DMS 273 (cell line): ENCODE measurements around the gene ABHD1.

ENCODE experiments used
- DNase-seq: peaks from one replicate; lab custom pipeline; 2025; ENCODE audit not compliant: unreplicated experiment; lab: John Stamatoyannopoulos, UW

Gene ABHD1

GRCh38 chr2:27134781-27135477 lies 11.3 kb downstream of the ABHD1 start:
- no peak for DNase-seq

DNA sequence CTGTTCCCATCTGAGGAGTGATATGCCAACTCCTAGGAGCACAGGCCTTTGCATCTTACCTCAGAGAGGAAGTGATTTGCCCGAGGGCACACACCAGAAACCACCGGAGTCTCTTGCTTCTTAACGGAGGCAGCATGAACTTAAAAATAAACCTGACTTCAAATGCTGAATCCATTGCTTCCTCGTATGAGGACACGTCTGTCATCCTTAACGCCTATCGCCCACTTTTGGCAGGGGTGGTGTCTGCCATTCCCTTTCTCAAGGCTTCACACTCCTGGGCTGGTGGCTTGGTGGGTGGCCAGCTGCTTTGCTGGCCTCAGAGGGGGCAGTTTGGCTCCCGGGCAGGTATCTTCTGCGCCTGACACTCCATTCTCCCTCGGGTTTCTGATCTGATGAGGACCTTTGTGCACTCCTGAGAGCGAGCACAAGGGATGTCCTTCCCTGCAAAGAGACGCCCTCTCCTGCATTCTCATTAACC lies 11.9 kb downstream of the ABHD1 start:
- no peak for DNase-seq

- DNase-seq = no peak
Observed at GRCh38 chr2:27136751-27137150, 13.1 kb downstream of the ABHD1 start.

- no peak for DNase-seq
Observed at GRCh38 chr2:27137322-27137935, 13.8 kb downstream of the ABHD1 start.

DNA sequence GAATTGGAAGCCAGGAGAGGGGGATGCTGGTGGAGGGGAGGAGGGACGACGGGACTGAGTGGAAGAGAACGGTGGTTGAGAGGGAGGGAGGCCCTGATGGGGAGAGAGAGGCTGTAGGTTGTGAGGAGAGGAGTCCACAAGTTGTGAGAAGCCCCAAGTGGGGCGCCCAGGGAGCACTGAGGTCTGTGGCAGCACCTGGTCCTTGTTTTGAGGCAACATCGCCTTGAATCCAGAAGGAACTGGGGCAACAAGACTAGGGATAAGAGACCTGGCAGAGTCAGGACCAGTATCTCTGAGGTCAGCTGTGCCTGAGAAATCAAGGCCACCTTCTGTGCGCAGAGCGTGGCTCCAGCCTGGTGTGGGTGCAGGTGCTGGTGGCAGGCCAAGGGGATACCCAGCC lies 14.5 kb downstream of the ABHD1 start:
- no peak for DNase-seq

GRCh38 chr2:27139310-27139709 lies 15.7 kb downstream of the ABHD1 start, which contains the start of gene PRR30:
Gene PRR30 (minus strand): TSS chr2:27139410. CDS start chr2:27138329, 1,081 bp downstream.
- no peak for DNase-seq

- no peak for DNase-seq
Observed at GRCh38 chr2:27143285-27143684, 19.7 kb downstream of the ABHD1 start.

- DNase-seq = no peak
Observed at GRCh38 chr2:27145682-27146081, 22.1 kb downstream of the ABHD1 start.

DNA sequence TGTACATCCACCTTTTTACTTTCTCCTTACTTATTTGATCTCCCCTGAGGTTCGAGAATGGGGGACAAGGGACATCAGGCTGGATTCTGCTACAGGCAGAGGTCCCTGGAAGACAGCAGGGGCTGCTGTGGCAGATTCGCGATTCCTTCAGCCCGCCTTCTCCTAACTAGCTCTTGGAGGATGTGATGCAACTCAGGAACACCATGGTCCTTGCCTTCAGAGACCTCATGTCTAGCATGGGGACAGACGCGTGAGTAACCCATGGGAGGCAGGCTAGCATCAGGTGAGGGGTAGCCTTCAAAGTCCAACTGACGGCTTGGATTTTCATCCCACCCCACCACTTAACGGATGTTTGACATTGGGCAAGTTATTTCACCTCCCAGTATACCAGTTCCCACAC lies 24.3 kb downstream of the ABHD1 start:
- no peak for DNase-seq

DNA sequence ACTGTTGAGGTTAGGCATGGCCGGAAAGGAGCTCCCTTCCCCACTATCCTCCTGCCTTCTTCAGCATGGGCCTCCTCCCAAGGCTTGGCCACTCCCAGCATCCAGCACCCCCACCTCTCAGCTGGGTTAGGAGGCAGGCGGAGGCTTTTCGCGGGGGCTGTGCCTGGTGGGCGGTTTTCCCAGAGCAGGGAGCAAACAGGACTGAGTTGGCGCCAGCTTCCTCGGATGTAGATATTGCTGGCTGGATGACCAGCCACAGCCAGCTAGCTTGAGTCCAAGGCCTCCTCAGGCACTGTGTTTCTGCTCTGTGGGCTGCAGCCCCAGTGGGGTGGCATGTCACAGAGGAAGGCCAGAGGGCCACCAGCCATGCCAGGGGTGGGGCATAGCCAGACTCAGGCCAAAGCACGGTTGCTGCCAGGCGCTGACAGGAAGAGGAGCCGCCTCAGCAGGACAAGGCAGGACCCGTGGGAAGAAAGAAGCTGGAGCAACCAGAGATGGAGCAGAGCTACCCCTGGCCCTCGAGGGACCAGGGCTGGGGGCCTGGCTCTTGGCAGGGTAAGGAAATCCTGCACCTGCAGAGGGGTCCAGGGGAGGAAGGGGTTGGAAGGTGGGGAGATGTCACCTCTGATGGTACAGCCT lies 25.3 kb downstream of the ABHD1 start, which contains the start of gene TCF23:
TCF23 (plus strand) TSS at position 204 of the 639 bp plus-strand sequence; CDS start at position 334, 130 bp downstream.
- no peak for DNase-seq

GRCh38 chr2:27149570-27150405 lies 26.2 kb downstream of the ABHD1 start:
- no peak for DNase-seq

DNA sequence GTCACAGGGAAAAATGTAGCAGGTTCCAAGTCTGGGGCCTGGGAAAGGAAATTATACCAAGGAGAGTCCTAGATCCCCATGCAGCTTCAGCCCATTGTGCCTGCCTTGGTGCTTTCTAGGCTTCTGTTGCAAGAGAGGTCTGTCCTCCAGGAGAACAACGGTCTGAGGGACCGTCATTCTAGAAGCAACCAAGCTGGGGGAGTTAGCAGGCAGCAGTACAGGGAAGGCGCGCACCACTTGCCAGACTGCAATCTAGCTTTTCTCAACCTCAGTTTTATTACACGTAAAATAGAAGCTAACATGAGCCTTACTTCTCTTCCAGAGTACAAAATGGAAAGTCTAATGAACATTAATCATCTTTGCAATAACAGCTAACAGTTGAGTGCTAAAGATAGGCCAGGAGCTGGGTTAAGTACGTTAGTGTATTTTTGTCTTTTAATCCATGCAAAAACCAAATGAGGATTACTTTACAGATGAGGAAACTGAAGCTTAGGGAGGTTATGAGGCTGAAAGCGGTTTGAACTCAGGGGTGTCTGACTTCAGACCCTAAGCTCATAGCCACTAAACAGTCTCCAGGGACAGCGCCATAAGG lies 27.1 kb downstream of the ABHD1 start:
- no peak for DNase-seq

GRCh38 chr2:27152102-27152795 lies 28.6 kb downstream of the ABHD1 start:
- no peak for DNase-seq

GRCh38 chr2:27152796-27153464 lies 29.3 kb downstream of the ABHD1 start:
- no peak for DNase-seq

DNA sequence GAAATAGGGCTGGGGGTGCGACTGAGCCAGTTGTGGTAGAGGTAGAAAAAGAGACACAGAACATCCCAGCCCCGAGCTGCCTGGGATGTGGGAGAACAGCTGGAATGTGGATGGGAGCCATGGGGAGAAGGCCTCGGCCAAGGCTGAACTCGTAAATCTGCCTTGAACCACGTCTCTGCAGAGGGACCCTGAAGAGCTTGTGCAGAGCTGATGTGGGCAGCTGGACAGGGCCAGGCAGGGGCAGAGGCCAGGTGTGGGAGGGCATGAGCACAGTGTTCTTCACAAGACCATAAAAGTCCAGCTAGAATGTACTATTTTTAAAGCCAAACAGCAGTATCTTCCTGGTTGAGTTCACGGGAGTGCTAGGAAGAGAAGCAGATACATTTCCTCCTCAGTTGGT lies 30.9 kb downstream of the ABHD1 start:
- DNase-seq = no peak

DNA sequence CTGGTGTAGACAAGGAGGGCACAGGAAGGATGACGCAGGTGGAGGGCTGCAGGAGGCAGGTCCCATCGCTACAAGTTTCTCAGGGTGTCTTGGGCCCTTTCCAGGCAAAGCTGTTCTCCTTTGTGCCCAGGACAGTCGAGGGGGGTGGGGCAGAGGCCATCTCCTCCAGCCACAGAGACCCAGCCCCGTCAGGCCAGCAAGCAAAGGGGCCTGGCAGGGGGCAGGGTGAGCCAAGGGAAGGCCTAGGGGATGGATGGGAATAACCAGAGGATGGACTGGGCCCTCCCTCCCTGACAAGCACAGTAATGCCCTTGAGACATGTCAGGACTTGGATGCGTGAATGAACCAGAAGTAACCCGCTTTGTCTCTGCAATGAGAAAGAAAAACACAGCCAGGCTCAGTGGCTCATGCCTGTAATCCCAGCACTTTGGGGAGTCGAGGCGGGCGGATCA lies 31.5 kb downstream of the ABHD1 start:
- no peak for DNase-seq

DNA sequence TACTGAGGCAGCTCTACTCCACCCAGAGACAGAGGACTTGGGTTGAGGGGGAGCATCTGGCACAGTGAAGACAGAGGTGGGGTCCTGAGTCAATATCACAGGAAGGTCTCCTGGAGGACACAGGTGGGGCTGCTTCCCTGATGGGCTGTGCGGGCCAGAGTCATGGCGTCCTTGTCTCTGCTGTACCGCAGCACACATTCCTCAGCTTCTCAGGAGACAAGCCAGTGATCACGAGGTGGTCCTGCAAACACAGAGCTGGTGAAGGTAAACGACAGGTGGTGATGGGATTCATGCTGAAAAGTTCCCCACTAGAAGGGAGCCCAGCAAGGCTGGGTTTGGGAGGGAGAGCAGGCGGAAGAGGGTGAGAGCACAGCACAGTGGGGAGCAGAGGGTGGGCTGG lies 34.9 kb downstream of the ABHD1 start:
- DNase-seq = no peak

DNA sequence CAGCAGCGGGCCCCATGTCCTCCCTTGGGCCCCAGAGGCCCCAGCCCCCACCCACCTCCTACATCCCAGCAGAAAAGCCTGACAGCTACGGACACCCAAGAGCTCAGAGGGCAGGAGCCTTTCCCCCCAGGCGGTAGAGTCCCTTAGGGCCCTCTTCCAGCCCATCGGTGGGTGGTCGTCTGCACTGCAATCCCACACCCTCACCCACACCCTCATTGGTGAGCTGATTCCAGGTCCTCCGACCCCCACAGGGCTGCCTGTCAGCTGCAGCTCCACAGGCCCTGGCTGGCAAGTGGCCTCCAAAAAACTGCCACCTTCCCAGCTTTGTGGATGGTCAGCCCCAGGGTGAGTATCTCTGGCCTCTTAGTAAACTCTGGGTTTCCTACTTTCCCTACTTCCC lies 35.7 kb downstream of the ABHD1 start:
- DNase-seq = no peak

DNA sequence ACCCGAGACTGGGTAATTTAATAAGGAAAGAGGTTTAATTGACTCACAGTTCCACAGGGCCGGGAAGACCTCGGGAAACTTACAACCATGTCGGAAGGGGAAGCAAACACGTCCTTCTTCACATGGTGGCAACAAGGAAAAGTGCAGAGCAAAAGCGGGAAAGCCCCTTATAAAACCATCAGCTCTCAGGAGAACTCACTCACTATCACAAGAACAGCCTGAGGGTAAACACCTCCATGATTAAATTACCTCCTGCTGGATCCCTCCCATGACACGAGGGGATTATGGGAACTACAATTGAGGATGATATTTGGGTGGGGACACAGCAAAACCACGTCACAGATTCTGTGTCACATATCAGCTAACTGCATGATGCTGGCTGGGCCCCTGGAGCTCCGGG lies 36.6 kb downstream of the ABHD1 start:
- no peak for DNase-seq
